SHP77 treated with DMSO at 0.1 percent for 48 hours (cell line): ENCODE data around the gene FAM72D.
"Not testable (repeated sequence)": the region's sequence is repeated elsewhere in the genome, so short reads cannot be mapped to it uniquely, and the experiment has no call there.

Experiments
- DNase-seq: peaks from one replicate; lab custom pipeline; 2025; lab: John Stamatoyannopoulos, UW

The FAM72D gene

DNA sequence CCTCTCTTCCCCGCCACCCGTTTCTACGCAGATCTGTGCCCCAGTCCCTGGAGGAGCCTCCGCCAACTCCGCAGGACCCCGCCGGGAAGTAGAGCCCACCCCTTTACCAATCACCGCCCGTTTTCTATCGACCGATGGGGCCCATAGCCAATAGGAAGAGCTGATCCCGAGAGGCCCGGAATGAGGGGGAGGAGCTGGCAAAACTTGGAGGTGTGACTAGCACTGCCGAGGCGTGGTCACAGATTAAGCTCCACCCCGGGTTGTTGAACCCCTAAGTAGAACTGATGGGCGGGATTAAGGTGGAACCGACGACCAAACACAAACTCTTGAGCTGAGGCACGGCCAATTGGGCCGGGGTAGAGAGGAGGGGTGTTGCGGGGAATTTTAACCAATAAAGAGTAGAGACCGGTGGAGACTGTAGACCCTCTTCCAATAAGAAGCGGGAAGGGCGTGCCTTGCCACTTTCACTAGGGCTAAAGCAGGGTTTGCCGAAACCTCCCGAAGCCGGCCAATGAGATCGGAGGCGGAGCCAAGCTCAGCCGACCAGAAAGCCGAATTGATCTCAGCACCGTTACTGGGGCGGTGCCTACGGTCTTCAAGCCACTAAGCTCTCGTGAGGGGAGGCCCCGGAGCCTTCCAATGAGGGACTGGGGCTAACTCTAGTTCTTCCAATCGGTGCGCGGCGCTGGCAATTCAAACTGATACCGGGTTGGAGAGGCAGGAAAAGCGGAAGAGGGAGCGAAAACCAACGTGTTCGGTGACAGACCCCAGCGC lies at the start of gene FAM72D, which contains the start of gene SRGAP2B:
TSS of gene FAM72D (plus strand) at position 691 of the 774 bp plus-strand sequence. CDS start 874 bp downstream, outside the sequence.
TSS of gene SRGAP2B (minus strand) at position 45 of the 774 bp plus-strand sequence. CDS start 2,427 bp downstream, outside the sequence.
- not testable (repeated sequence) for DNase-seq

DNA sequence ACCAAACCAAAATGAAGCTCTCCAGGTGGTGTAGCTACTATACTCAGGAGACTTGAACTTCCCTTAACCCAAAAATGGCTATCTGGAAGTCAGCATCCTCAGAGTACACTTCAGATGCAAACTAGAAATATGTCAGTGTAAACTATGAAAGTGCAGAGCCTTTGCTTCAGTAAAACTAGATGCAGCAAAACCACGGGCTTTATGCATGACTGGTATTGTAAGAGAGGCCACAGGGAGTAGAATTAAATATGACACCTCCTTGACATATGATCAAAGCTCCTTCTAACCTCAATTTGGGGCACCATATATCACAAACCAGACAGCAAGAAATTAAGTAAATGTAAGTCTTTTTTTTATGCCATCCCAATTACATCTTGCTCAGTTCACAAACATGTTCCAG lies 48.2 kb upstream of the FAM72D start:
- DNase-seq, result not testable (repeated sequence)

DNA sequence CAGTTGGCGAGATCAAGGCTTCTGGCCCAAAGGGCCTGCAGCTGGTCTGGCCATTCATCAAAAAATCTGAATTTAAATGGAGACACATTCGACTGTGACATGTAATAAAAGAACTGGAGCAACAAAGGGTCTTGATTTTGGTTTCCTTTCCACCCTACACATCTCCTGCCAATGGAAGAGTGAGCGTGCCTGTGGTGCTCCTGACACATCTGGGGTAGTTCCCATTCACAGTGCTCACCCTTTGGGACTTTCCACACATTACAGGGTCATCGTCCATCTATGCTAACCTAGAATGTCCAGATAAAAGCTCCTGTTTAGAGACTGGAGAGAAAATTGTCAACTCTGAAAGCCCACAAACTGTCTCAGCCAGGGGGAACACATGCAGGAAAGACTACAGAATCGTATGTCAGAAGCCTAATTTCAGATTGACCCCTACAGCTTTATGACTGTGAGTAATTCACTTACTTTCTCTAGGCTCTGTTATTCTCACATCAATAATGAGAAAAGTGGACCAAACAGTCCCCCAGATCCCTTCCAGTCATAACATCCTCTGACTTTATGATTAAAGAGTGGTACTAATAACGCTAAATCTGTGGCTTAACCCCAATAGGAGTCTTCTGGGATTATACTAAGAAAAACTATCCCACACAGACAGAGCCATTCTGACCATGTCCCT lies 47.5 kb upstream of the FAM72D start:
- DNase-seq, result not testable (repeated sequence)

DNA sequence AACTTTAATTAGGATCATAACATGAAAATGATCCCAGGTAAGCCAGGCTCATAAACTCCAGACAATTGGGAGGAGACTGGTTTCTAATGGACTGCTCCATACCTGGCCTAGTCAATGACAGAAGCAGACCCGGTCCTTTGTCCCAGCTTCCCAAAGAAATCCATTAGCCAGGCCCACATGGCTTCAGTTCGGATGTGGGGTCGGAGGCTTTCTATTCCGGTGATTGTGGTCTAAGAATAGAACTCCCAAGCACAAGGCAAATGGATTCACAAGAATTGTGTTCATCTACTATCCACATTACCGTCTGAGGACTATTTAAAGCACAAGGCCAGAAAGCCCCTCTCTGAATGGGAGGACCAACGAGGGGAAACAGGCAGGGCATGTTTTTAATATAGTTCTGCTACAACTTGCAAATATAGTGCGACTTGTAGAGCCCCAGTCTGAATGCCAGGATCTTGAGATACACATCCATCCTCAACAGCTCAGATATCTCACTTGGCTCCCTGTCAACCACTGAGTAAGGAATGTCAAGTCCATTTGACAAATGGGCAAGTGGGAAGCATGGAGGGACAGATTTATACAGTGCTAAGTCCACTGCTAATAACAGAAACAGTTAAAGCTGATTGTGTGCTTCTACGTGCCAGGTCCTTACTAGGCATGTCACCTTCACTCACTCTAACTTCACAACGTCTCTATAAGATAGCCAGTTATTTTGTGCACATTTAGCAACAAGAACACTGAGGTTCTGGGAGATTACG lies 43.6 kb upstream of the FAM72D start:
- not testable (repeated sequence) for DNase-seq

DNA sequence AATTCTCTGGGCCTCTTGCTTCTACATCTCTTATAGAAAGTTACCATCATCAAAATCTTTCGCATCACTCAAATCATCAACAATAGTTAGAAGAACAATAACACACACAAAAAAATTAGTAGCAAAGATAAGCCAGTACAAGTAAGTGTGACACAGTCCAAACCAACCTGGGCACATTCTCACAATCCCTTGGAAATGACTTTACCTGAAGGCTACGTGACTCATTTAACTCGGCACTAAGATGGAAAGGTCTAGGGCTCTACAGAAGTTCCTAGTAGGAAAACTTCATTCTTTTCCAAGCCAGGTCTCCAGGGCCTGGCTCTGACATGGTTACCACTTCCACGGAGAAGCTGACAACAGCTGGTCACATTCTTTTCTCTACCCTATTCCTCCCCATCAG lies 42.3 kb upstream of the FAM72D start:
- DNase-seq, result not testable (repeated sequence)

DNA sequence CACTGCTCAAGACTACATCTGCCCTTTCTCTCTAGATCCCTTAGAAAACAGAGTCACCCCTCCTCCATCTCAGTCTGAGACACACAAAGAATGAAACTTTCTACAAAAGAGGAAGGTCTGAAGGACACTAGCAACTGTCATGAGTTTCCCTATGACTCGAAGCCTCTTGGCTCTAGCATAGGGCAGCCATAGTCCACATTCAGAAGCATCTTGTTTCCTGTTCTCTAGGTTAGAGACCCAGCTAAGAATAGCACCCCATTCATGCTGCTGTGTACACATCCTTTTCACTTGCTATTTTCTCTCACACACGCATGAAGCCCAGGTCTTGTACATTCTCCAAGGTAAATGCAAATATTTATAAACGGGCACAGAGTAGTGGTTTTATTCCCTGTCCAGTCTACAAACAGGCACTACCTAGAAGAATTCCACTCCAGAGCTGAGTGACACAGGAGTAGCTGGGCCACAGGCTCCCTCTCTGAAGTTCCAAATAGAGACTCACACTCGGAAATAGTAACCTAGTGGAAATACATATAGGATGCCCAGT lies 40.5 kb upstream of the FAM72D start:
- not testable (repeated sequence) for DNase-seq

DNA sequence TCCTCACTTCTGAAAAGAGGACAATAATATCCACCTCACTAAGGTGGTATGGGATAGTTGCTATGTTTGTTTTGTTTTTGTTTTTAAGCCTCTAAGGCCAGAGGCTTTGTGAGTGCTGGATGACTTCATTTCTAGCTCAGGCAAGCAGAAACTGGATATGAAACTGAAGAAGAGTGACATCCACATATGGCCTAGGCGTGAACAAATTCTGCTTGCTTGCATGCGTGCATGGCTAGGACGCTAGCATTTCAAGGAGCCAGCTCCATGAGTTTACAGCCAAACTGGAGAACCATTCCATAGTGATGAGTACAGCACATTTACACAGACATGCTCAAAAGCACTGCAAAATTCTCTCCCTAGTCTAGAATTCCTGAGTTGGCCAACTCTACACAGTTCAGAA lies 37.6 kb upstream of the FAM72D start:
- not testable (repeated sequence) for DNase-seq

DNA sequence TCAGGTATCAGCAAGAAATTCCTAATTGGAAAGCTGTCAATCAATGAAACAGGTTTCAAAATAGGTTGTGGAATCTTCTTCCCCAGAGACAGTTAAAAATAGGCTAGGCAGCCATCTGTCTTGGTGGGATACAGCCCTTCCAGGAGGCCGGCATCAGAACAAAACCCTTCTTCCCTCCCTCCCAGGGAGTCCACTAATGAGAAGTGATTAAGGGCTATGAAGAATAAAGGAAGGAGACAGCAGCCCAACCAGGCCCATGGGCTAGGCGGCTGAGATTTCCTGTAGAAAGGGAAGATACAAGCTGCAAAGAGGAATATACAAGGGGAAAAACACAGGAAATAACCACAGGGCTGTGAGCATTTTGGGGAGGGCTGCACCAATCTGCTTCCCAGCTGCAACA lies 32.5 kb upstream of the FAM72D start:
- not testable (repeated sequence) for DNase-seq

DNA sequence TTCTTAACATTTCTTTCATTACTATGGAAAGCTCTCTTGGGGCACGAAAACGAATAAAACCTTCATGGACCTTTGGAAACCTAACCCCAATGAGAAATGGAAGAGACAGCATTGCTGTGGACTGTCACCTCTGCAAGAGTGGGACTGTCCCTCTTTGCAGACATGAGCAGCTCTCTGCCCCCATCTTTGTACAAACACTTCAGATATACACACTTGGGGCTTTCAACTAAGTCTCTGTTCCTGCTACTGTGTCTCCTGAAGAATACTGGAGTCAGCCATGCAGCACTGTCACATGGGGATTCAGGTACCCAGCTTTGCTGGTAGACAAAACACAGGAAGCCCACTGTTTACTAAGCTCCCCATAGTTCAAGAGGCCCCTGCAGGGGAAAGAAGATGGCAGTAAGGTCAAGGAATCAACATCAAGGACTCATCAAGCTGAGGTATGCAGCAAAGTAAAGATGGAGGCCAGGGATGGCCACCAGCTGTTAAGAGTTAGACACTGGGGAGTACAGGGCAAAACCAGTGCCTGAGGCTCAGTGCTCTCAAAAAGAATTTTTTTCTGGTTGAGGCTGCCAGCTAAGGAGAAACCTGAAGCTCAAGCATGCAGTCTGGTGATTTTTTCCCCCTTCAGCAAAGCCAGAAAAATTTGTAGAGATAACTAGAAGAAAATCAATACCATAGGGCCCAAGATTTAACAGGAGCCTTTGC lies 31.7 kb upstream of the FAM72D start:
- not testable (repeated sequence) for DNase-seq

DNA sequence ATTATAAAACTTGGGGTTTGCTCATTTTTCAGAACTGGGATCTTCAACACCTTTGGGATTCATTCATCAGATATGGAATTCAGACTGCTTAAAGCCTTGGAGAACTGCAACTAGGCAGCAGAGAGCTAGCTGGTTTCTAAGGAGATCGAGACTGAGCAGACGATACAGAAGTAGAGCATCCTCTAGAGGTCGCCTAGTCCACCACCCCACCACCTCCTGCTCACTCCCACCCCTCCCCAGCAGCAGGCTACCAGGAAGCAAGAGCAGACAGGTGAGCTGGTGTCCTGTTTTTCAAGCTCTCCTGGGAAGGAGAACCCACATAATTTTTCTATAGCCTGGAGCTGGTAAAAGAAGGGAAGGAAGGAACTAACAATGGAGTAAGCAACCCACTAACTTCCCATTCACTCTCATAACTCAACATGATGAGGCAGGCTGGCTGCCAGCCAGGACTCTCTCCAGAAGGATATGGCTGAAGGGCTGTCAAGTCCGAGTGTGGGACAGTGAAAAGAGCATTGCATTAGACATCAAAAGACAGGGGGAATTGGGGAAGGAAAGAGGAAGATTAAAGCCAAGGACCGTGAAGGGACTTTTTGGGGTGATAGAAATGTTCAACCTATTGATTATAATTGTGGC lies 30.5 kb upstream of the FAM72D start:
- not testable (repeated sequence) for DNase-seq

DNA sequence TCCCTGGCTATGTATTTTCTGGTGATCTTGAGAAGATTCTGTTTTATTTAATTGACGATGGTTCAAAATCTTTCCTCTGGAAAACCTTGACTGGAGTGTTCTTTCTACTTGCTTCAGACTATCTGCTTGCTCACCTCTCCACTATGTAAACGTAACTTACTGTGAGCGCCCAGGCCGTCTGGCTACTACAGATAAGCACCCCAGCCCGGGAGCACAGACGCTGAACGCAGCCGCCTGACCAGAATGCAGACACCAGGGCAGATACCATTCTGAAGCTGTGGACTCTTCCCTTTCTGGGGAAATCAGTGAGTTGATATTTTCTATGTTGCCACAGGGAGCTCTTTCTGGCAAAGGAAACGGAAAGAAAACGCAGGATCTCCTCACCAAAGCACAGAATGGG lies 29.3 kb upstream of the FAM72D start:
- not testable (repeated sequence) for DNase-seq

DNA sequence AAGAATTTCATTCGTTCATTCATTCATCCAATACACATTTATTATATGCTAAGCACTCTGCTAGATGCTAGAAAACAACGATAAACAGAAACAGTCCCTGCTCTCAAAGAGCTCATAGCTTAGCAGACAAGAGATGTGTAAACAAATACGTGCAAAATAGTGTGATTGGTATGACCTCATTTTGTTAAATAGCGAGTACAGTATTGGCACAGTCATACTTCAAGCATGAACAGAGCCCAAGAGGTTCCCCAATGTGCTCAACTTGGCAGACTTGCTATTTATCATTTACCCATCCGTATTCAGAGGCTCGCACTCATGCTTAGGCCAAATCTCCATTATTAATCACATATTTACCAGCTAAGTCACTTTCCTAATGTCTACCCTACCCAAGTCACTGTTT lies 24.2 kb upstream of the FAM72D start:
- not testable (repeated sequence) for DNase-seq

DNA sequence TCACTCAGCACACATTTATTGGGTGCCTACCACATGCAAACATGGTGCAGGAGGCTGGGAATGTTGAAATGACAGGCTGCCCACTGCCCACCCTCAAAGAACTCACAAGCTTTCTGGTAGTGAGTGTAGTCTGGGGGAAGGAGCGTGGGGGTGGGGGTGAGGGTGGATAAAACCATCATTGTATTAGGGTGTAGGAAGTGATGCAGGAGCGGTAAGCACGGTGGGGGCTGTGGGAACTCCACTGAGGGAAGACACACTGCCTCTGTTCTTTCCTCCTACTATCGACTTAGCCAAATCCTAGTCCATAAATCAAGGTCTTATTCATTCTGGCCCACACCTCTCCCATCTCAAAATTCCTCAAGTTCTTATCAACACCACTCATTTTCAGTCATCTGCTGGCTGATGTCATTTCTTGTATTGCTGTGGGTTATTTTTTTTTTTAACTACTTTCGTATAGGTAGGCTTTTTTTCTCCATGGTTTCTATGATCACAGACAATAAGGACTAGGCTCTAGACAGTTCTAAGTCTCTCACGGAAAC lies 21.7 kb upstream of the FAM72D start:
- not testable (repeated sequence) for DNase-seq

DNA sequence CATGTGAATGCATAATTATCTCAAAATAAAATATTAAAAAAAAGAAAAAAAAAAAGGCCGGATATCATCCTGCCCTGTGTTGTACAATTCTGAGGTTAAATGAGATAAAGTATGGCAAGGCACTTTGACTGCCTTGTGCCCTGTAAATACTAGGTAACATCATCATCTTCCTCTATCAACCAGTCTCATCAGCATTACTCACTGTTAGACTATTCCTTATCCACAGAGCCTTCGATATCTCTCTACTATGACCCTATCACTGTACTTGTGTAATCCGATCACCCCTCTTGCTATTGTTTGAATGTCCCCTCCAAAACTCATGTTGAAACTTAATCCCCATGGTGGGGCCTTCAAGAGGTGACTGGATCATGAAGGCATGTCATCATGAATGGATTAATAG lies 18.9 kb upstream of the FAM72D start:
- DNase-seq, result not testable (repeated sequence)

DNA sequence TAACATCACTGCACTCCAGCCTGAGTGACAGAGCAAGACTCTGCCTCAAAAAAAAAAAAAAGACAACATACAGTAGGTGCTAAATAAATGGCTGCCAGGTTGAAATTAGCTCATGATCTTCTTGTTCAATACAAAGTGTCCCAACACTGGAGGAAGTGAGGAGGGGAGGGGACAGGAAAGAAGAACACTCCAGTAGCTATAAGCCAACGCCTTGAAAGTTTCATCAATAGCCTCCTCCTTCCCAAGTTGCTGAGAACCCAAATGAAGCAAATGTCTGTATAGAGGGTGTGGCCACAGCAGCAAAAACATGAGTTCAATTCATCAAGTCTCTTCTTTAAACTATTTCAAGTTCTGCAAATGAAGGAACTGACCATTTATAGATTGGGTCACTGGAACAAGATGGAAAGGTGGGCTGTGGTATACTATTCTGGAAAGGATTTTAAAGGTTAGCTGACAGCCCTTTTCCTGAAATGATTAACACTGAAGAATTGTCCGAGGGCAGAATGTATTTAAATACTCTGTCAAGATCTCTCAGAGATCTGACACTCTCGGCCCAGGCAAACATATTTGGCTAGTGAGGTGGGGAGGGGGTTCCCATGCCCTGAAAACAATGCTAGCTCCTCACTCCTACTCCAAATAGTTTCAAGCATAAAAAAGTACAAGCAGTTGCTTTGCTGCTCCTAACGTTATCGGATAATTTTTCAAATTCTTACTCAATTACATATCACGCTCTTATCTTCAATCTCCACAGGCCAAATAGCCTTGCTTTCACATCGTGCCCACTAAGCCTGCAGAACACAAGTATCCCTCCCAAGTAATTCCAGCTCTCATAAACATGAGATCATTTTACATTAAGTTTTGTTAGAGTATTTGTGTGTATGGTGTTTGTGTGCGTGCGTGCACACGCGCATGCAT lies 17.6 kb upstream of the FAM72D start:
- DNase-seq, result not testable (repeated sequence)

DNA sequence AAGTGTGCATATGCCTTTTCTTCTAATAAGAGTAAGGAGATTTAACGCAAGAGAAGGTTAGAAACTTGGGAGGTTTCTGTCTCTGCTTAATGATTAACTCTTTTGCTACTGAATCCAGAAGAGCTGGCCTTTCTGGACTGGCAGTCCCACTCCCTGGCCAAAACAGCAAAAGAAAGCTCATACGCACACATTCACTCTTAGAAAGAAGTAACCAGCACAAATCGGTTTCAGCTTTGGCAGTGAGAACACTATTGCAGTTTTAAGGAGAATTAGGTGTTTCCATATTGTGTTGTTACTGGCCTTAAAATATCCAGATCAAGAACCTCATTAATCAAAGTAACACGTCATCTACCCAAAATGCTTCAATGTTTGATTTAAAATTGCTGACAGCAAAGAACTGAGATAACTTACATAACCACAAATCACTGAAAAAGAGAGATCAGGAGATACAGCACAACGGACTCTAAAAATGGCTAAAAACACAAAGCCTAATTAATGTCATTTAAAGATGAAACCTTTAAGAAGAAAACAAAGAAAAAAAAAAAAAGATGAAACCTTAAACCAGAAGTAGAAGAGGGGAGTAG lies 16.9 kb upstream of the FAM72D start:
- not testable (repeated sequence) for DNase-seq

DNA sequence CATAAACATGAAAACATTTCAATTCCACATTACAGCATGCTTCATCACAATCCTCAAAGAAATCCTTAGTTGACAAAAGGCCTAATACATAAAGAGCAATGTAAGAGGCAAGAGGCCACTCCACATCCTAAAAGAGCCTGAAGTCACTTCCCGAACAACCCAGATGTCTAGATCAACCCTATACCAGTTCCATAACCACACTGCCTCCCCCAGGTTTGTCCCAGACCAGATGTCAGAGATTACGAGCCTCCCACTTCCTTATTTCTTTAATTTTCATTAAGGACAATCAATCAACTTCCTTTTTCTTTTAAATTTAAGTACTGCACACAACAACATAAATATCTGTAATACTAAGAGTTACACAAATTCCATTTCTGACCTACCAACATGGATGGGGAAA lies 16.0 kb upstream of the FAM72D start:
- DNase-seq, result not testable (repeated sequence)

DNA sequence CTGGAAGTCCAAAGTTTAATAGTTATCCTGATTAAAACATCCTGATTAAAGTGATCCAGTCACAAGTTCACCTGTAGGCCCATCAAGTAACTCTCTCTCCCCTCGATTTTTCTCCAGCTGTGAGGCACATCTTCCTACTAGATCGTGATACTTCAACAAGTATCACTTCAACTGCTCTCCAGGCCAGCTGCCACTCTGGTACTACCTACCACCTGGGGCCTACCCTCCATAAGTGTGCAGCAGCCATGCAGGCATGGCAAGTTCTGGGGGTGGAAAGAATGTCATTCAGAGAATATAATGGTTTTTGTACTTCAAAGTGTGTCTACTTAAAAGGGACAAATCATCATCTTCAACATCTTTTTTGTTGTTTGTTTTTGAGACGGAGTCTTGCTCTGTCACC lies 15.6 kb upstream of the FAM72D start:
- not testable (repeated sequence) for DNase-seq
